Measurements from ENCODE around the gene RIN2.
"Not testable (repeated sequence)": the region's sequence is repeated elsewhere in the genome, so short reads cannot be mapped to it uniquely, and the experiment has no call there.

Gene RIN2

GRCh38 chr20:19789009-19789408 lies 31.0 kb downstream of the RIN2 start:
- no peak for DNase-seq (ENCODE audit: low read depth)

GRCh38 chr20:19789446-19789845 lies 31.4 kb downstream of the RIN2 start:
- DNase-seq (ENCODE audit: low read depth): no peak

GRCh38 chr20:19791887-19792286 lies 33.8 kb downstream of the RIN2 start:
- DNase-seq (ENCODE audit: low read depth): no peak

- DNase-seq (ENCODE audit: low read depth): no peak
Measured at GRCh38 chr20:19793716-19794115, 35.7 kb downstream of the RIN2 start.

GRCh38 chr20:19794941-19795340 lies 36.9 kb downstream of the RIN2 start:
- DNase-seq (ENCODE audit: low read depth): no peak

- no peak for DNase-seq (ENCODE audit: low read depth)
Measured at GRCh38 chr20:19799325-19799724, 41.3 kb downstream of the RIN2 start.

GRCh38 chr20:19802099-19802491 lies 44.0 kb downstream of the RIN2 start:
- no peak for DNase-seq (ENCODE audit: low read depth)

GRCh38 chr20:19802492-19803158 lies 44.6 kb downstream of the RIN2 start:
- DNase-seq (ENCODE audit: low read depth): no peak

- not testable (repeated sequence) for DNase-seq (ENCODE audit: low read depth)
Measured at GRCh38 chr20:19806276-19806675, 48.2 kb downstream of the RIN2 start.

- no peak for DNase-seq (ENCODE audit: low read depth)
Measured at GRCh38 chr20:19806806-19807190, 48.7 kb downstream of the RIN2 start.

- no peak for DNase-seq (ENCODE audit: low read depth)
Measured at GRCh38 chr20:19807191-19807945, 49.3 kb downstream of the RIN2 start.
